ENCODE measurements around the gene FLOT1. TPM values are rescaled to one million over a fixed set of nuclear protein-coding genes. Genes with fewer than 3 reads are reported as not detected.
"Not testable (repeated sequence)": the region's sequence is repeated elsewhere in the genome, so short reads cannot be mapped to it uniquely, and the experiment has no call there.

Gene FLOT1
- total RNA-seq, 2 experiments from 2014 or later: 155 to 188 TPM

- ChIA-PET CTCF (interaction anchor here (0.8 to 3.2 kb wide), 7 partner anchors 9 to 62 kb away, joined by 3 to 17 read pairs (median 4); no protein-coding TSS in a partner anchor), POLR2A (interaction anchor here (0.5 to 1.5 kb wide), 6 partner anchors 8 to 268 kb away, joined by 3 to 15 read pairs (median 4); no protein-coding TSS in a partner anchor)
- Mint-ChIP-seq H3K4me1 (peaks cover 86% of the 10 kb centered on the region), H3K27ac (peak overlapping the region; percentile 98), H3K4me3 (peak overlapping the region; percentile 28), H3K36me3 (ENCODE audit: low read depth) (peaks cover 6% of the 10 kb centered on the region), H3K27me3 (no peaks in the 10 kb centered on the region), H3K9me3 (ENCODE audit: low read depth) (peaks cover 5% of the 10 kb centered on the region)
- intact Hi-C loops (cut with DNase I, micrococcal nuclease): loop anchor here in 1 of 2 experiments (5.0 kb wide), 1 partner anchor 435 kb away; no protein-coding TSS in a partner anchor
- DNase-seq (peak; percentile 45), ATAC-seq (peak; percentile 50)
These were observed 24.9 kb upstream of the FLOT1 start for GRCh38 chr6:30767158-30767943.

- intact Hi-C loops (cut with DNase I, micrococcal nuclease): loop anchor here in 1 of 2 experiments (5.0 kb wide), 1 partner anchor 436 kb away; no protein-coding TSS in a partner anchor
- Mint-ChIP-seq H3K27ac (peak overlapping the region; percentile 98), H3K27me3 (no peaks in the 10 kb centered on the region), H3K36me3 (ENCODE audit: low read depth) (peaks cover 4% of the 10 kb centered on the region), H3K4me3 (peak overlapping the region; percentile 11), H3K9me3 (ENCODE audit: low read depth) (peaks cover 2% of the 10 kb centered on the region), H3K4me1 (peaks cover 86% of the 10 kb centered on the region)
- DNase-seq: no peak
- ChIA-PET POLR2A (interaction anchor here (0.6 to 1.5 kb wide), 5 partner anchors 9 to 123 kb away, joined by 3 to 6 read pairs (median 5); no protein-coding TSS in a partner anchor), CTCF (interaction anchor here (0.7 to 1.5 kb wide), 7 partner anchors 20 to 313 kb away, joined by 3 to 9 read pairs (median 3); no protein-coding TSS in a partner anchor)
- ATAC-seq: no peak
These were observed 24.1 kb upstream of the FLOT1 start for GRCh38 chr6:30766461-30767157.

GRCh38 chr6:30765495-30765894 lies 23.0 kb upstream of the FLOT1 start:
- CTCF ChIA-PET: interaction anchor here (0.9 to 1.4 kb wide), 2 partner anchors 46 to 314 kb away, joined by 3 read pairs; no protein-coding TSS in a partner anchor
- H3K9me3 Mint-ChIP-seq (ENCODE audit: low read depth); DNase-seq; POLR2A ChIA-PET; H3K36me3 Mint-ChIP-seq (ENCODE audit: low read depth); H3K27ac Mint-ChIP-seq; H3K27me3 Mint-ChIP-seq; H3K4me3 Mint-ChIP-seq; ATAC-seq: not testable (repeated sequence)
- peaks cover 85% of the 10 kb centered on the region for H3K4me1 Mint-ChIP-seq
- intact Hi-C loops (cut with DNase I, micrococcal nuclease): loop anchor here in 1 of 2 experiments (5.0 kb wide), 1 partner anchor 437 kb away; no protein-coding TSS in a partner anchor

GRCh38 chr6:30764490-30765043 lies 22.1 kb upstream of the FLOT1 start:
- Mint-ChIP-seq H3K27ac (peak overlapping the region; percentile 88), H3K4me3 (peak overlapping the region; percentile 5), H3K4me1 (peaks cover 76% of the 10 kb centered on the region)
- not testable (repeated sequence) for ATAC-seq; DNase-seq; H3K27me3 Mint-ChIP-seq; H3K9me3 Mint-ChIP-seq (ENCODE audit: low read depth); H3K36me3 Mint-ChIP-seq (ENCODE audit: low read depth)
- intact Hi-C loops (cut with DNase I, micrococcal nuclease): loop anchor here in 1 of 2 experiments (5.0 kb wide), 1 partner anchor 438 kb away; no protein-coding TSS in a partner anchor
- CTCF ChIA-PET: interaction anchor here (1.1 to 1.8 kb wide), 2 partner anchors 12 to 24 kb away, joined by 4 read pairs; no protein-coding TSS in a partner anchor
- POLR2A ChIA-PET: interaction anchor here (0.5 to 1.3 kb wide), 3 partner anchors 20 to 55 kb away, joined by 3 to 5 read pairs (median 3); partner anchors contain the start of gene IER3

- Mint-ChIP-seq H3K9me3 (ENCODE audit: low read depth) (peaks cover 2% of the 10 kb centered on the region), H3K27ac (peak overlapping the region; percentile 88), H3K27me3 (no peaks in the 10 kb centered on the region), H3K4me1 (peaks cover 72% of the 10 kb centered on the region), H3K4me3 (peak overlapping the region; percentile 5), H3K36me3 (ENCODE audit: low read depth) (peaks cover 4% of the 10 kb centered on the region)
- no peak for ATAC-seq
- CTCF ChIA-PET: interaction anchor here (0.7 to 1.8 kb wide), 3 partner anchors 13 to 113 kb away, joined by 3 to 4 read pairs (median 4); no protein-coding TSS in a partner anchor
- intact Hi-C loops (cut with DNase I, micrococcal nuclease): no loop called here
- POLR2A ChIA-PET: interaction anchor here (0.5 to 1.3 kb wide), 3 partner anchors 19 to 56 kb away, joined by 3 to 5 read pairs (median 3); partner anchors contain the start of gene IER3
- no peak for DNase-seq
These were observed 21.4 kb upstream of the FLOT1 start for GRCh38 chr6:30763618-30764489.

- Mint-ChIP-seq H3K4me1 (peaks cover 68% of the 10 kb centered on the region), H3K36me3 (ENCODE audit: low read depth) (peaks cover 4% of the 10 kb centered on the region), H3K4me3 (no peak overlapping the region), H3K9me3 (ENCODE audit: low read depth) (peaks cover 2% of the 10 kb centered on the region), H3K27me3 (no peaks in the 10 kb centered on the region), H3K27ac (peak overlapping the region; percentile 88)
- intact Hi-C loops (cut with DNase I, micrococcal nuclease): no loop called here
- DNase-seq (no peak), ATAC-seq (no peak)
- ChIA-PET POLR2A (interaction anchor here (1.3 kb wide), 1 partner anchor 56 kb away, joined by 5 read pairs; no protein-coding TSS in a partner anchor), CTCF (interaction anchor here (0.6 to 1.8 kb wide), 2 partner anchors 13 to 101 kb away, joined by 3 to 4 read pairs; no protein-coding TSS in a partner anchor)
These were observed 20.7 kb upstream of the FLOT1 start for GRCh38 chr6:30763155-30763617.

GRCh38 chr6:30761791-30762429 lies 19.4 kb upstream of the FLOT1 start:
- H3K27ac Mint-ChIP-seq: peak overlapping the region; percentile 38
- ATAC-seq (peak; percentile 78), DNase-seq (no peak)
- peaks cover 56% of the 10 kb centered on the region for H3K4me1 Mint-ChIP-seq
- intact Hi-C loops (cut with DNase I, micrococcal nuclease): no loop called here
- ChIA-PET CTCF (interaction anchor here (0.6 to 1.2 kb wide), 9 partner anchors 10 to 326 kb away, joined by 3 to 4 read pairs (median 3); partner anchors contain the start of gene IER3), POLR2A (interaction anchor here (0.9 to 1.0 kb wide), 2 partner anchors 20 to 27 kb away, joined by 3 to 4 read pairs; no protein-coding TSS in a partner anchor)
- peaks cover 2% of the 10 kb centered on the region for H3K9me3 Mint-ChIP-seq (ENCODE audit: low read depth)
- no peaks in the 10 kb centered on the region for H3K27me3 Mint-ChIP-seq
- H3K36me3 Mint-ChIP-seq (ENCODE audit: low read depth): peaks cover 4% of the 10 kb centered on the region
- H3K4me3 Mint-ChIP-seq: no peak overlapping the region

- Mint-ChIP-seq H3K36me3 (ENCODE audit: low read depth) (peaks cover 2% of the 10 kb centered on the region), H3K9me3 (ENCODE audit: low read depth) (peaks cover 2% of the 10 kb centered on the region), H3K27me3 (no peaks in the 10 kb centered on the region), H3K4me3 (no peak overlapping the region), H3K27ac (no peak overlapping the region), H3K4me1 (peaks cover 49% of the 10 kb centered on the region)
- POLR2A ChIA-PET: no interaction called here
- CTCF ChIA-PET: interaction anchor here (0.6 to 1.1 kb wide), 4 partner anchors 25 to 107 kb away, joined by 4 to 5 read pairs (median 4); no protein-coding TSS in a partner anchor
- intact Hi-C loops (cut with DNase I, micrococcal nuclease): no loop called here
- ATAC-seq: no peak
- DNase-seq: no peak
These were observed 18.1 kb upstream of the FLOT1 start for GRCh38 chr6:30760549-30760948.

- intact Hi-C loops (cut with DNase I, micrococcal nuclease): no loop called here
- DNase-seq (peak; percentile 34), ATAC-seq (no peak)
- Mint-ChIP-seq H3K27ac (no peak overlapping the region), H3K36me3 (ENCODE audit: low read depth) (peaks cover 2% of the 10 kb centered on the region), H3K9me3 (ENCODE audit: low read depth) (peaks cover 2% of the 10 kb centered on the region), H3K4me3 (no peak overlapping the region), H3K4me1 (peaks cover 43% of the 10 kb centered on the region), H3K27me3 (no peaks in the 10 kb centered on the region)
- POLR2A ChIA-PET: no interaction called here
- CTCF ChIA-PET: interaction anchor here (0.7 to 1.0 kb wide), 3 partner anchors 10 to 108 kb away, joined by 3 to 6 read pairs (median 4); no protein-coding TSS in a partner anchor
These were observed 17.2 kb upstream of the FLOT1 start for GRCh38 chr6:30759575-30760239.

Measured in activated CD4-positive, alpha-beta T cell treated with anti-CD3 and anti-CD28 coated beads for 36 hours (primary cell).